Loucy (cell line): ENCODE data around the gene THAP4.

Experiments
- H2AFZ ChIP-seq: fragments of 200-600 bp; sonication (generic); 2 replicates; pipeline ENCODE4 v1.6.0; 2016; ENCODE audit warnings: antibody characterized with exemption, mild to moderate bottlenecking, low read length, moderate library complexity
- H3F3A ChIP-seq: fragments of 200-600 bp; 2 replicates; pipeline ENCODE4 v1.6.0; 2016; ENCODE audit warnings: antibody characterized with exemption, low read depth, mild to moderate bottlenecking
- H3K27me3 ChIP-seq: fragments of 200-600 bp; sonication (generic); 2 replicates; pipeline ENCODE4 v1.6.1; 2014; ENCODE audit warnings: low read length, mild to moderate bottlenecking; ENCODE audit not compliant: insufficient read depth, poor library complexity, severe bottlenecking
- H3K36me3 ChIP-seq: fragments of 200-600 bp; sonication (generic); 2 replicates; pipeline ENCODE4 v1.6.1; 2016; ENCODE audit warnings: low read length; ENCODE audit not compliant: insufficient read depth
- H3K4me1 ChIP-seq: fragments of 200-600 bp; sonication (generic); 2 replicates; pipeline ENCODE4 v1.5.1; 2014; ENCODE audit warnings: low read length, mild to moderate bottlenecking; ENCODE audit not compliant: insufficient read depth, poor library complexity, severe bottlenecking
- H3K4me2 ChIP-seq: fragments of 200-600 bp; sonication (generic); 2 replicates; pipeline ENCODE4 v1.6.0; 2014; ENCODE audit warnings: antibody characterized with exemption, low read length, low read depth, mild to moderate bottlenecking; ENCODE audit not compliant: poor library complexity, severe bottlenecking
- H3K4me3 ChIP-seq: fragments of 200-600 bp; sonication (generic); 2 replicates; pipeline ENCODE4 v1.5.1; 2014; ENCODE audit warnings: low read length, mild to moderate bottlenecking, mixed read lengths; ENCODE audit not compliant: poor library complexity, severe bottlenecking
- H3K79me2 ChIP-seq: fragments of 200-600 bp; sonication (generic); 2 replicates; pipeline ENCODE4 v1.6.1; 2014; ENCODE audit warnings: low read length; ENCODE audit not compliant: insufficient read depth
- H3K9ac ChIP-seq: fragments of 200-600 bp; sonication (generic); 2 replicates; pipeline ENCODE4 v1.6.0; 2014; ENCODE audit warnings: mild to moderate bottlenecking, low read depth, low read length, moderate library complexity; ENCODE audit not compliant: poor library complexity, severe bottlenecking
- H3K9me2 ChIP-seq: fragments of 200-600 bp; sonication (generic); replicated peaks from 2 replicates; pipeline ENCODE4 v1.6.1; 2016; ENCODE audit warnings: low read depth, low read length, mixed read lengths
- H3K9me3 ChIP-seq: fragments of 200-600 bp; sonication (generic); 2 replicates; pipeline ENCODE4 v1.6.1; 2014; ENCODE audit warnings: mild to moderate bottlenecking, antibody characterized with exemption, low read length, low read depth; ENCODE audit not compliant: insufficient read depth
- H4K20me1 ChIP-seq: fragments of 200-600 bp; sonication (generic); 2 replicates; pipeline ENCODE4 v1.6.0; 2014; ENCODE audit warnings: antibody characterized with exemption, low read length, mild to moderate bottlenecking; ENCODE audit not compliant: insufficient read depth, poor library complexity, severe bottlenecking
- EZH2phosphoT487 ChIP-seq: fragments of 200-600 bp; IDR thresholded peaks from 2 replicates; pipeline ENCODE4 v1.6.1; 2018; ENCODE audit warnings: antibody characterized with exemption, mild to moderate bottlenecking, moderate library complexity, borderline replicate concordance
- TF ChIP-seq, protein P1 (sequence below): fragments of 200-600 bp; sonication (generic); conservative IDR thresholded peaks from 2 replicates; pipeline ENCODE4 v1.5.1; 2014; ENCODE audit warnings: mild to moderate bottlenecking, antibody characterized with exemption, low read length

The THAP4 gene

DNA sequence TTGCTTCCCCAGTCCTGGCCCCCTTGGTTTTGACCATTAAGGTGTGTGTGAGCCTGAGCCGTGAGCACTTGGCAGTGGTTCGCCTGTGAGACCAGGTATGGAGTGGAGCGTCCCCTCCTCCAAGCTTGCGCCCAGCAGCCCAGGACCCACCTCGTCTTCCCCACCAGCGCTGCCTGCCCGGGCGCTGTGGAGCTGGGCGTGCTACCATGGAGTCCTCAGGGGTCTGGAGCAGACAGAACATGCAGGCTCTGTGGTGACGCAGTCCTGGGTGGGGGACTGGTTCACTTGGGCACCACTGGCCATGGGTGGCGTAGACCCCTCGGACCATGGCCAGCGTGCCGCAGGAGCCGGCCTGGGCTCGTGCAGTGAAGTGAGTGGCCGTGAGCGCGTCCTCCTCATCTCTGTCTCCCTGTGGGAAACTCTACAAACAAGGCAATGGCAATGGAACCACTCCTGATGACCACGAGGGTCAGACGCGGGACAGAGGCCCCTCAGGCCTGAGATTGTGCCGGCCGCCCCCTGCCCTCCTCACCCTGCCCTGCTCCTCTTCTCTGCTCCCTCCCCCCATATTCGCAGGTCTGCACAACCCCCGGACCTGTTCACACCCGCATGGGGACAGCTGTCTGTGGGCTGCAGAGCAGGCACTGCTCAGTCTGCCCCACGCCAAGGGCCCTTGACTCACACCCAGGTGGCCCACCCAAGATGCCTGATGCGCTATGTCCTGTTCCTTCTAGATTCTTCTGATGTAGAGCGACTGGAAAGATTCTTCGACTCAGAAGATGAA, 34.7 kb upstream of the THAP4 start:
- TF ChIP-seq, protein P1, sequence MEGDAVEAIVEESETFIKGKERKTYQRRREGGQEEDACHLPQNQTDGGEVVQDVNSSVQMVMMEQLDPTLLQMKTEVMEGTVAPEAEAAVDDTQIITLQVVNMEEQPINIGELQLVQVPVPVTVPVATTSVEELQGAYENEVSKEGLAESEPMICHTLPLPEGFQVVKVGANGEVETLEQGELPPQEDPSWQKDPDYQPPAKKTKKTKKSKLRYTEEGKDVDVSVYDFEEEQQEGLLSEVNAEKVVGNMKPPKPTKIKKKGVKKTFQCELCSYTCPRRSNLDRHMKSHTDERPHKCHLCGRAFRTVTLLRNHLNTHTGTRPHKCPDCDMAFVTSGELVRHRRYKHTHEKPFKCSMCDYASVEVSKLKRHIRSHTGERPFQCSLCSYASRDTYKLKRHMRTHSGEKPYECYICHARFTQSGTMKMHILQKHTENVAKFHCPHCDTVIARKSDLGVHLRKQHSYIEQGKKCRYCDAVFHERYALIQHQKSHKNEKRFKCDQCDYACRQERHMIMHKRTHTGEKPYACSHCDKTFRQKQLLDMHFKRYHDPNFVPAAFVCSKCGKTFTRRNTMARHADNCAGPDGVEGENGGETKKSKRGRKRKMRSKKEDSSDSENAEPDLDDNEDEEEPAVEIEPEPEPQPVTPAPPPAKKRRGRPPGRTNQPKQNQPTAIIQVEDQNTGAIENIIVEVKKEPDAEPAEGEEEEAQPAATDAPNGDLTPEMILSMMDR: no peak
- no peak for TF ChIP-seq EZH2phosphoT487
- no peaks in the 10 kb centered on the region for H4K20me1 ChIP-seq
- H3K9me3 ChIP-seq: no peaks in the 10 kb centered on the region
- H3K9me2 ChIP-seq: no peaks in the 10 kb centered on the region
- no peak overlapping the region for H2AFZ ChIP-seq
- no peaks in the 10 kb centered on the region for H3K79me2 ChIP-seq
- no peak overlapping the region for H3K4me3 ChIP-seq
- H3F3A ChIP-seq: no peaks in the 10 kb centered on the region
- no peak overlapping the region for H3K9ac ChIP-seq
- H3K36me3 ChIP-seq: peaks cover 57% of the 10 kb centered on the region; the same call in 1 of the 2 replicates
- no peaks in the 10 kb centered on the region for H3K27me3 ChIP-seq
- no peak overlapping the region for H3K4me2 ChIP-seq
- no peaks in the 10 kb centered on the region for H3K4me1 ChIP-seq

DNA sequence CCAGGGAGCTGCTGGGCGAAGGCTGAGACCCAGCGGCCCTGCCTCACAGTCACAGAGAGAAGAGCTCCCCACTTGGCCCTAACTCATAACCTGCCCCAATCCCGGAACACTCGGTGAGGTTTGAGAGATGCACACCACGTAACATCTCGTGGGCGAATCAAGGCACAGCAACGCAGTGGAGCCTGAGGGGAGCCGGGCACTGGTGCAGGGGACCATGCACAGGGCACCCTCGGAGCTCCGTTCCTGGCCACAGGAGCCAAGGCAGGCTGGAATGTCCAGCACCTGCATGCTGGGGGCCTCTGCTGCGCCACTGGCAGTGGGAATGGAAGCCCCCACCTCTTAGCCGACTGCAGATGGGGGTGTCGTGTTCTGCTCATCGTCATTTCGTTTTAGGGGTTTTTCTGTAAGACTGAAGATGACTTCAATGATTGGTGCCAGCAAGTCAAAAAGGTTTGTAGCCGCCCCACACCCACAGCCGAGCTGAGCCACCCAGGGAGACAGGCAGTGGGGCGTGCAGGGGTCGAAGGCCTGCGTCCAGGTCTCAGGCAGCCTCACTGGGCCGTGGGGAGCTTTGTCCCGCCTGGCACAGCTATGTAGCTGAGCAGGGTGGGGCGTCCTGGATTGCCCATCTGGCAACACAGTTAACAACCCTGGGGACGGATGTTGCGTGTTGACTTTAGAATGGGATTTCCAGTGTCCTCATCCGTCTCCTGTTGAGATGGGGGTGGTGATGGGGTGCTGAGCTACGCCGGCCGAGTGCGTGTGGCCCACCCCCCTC, 33.6 kb upstream of the THAP4 start:
- Histone ChIP-seq H3K9me2 (no peaks in the 10 kb centered on the region), H3K27me3 (no peaks in the 10 kb centered on the region), H4K20me1 (no peaks in the 10 kb centered on the region), H3K9me3 (no peaks in the 10 kb centered on the region), H3K4me3 (no peak overlapping the region), H3K4me1 (peaks cover 6% of the 10 kb centered on the region), H3K79me2 (no peaks in the 10 kb centered on the region), H3K4me2 (no peak overlapping the region), H2AFZ (no peak overlapping the region), H3K36me3 (peaks cover 48% of the 10 kb centered on the region; the same call in 1 of the 2 replicates), H3K9ac (no peak overlapping the region), H3F3A (no peaks in the 10 kb centered on the region)
- TF ChIP-seq, protein P1: no peak
- no peak for TF ChIP-seq EZH2phosphoT487

DNA sequence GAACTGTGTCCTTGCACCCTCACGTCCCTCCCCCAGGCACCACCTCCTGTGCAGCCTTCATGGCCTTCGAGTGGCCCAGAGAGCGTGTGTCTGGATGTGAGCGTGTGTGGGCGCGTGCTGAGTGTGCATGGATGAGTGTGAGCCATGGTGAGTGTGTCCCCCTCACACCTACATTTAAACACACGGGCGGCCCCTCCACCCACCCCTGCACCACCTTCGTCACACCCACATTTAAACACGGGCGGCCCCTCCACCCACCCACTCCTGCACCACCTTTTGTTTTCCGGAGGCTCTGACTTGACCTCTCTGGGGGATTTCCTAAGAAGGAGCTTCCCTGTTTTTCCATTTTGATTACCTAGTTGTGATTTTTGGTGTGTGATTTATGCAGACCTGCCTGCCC, 31.9 kb upstream of the THAP4 start:
- TF ChIP-seq, protein P1: no peak
- TF ChIP-seq EZH2phosphoT487: no peak

More for the DNA sequence above, 31.9 kb upstream of the THAP4 start:
- Histone ChIP-seq H3K36me3 (peaks cover 36% of the 10 kb centered on the region; the same call in 1 of the 2 replicates), H2AFZ (no peak overlapping the region), H3K4me2 (no peak overlapping the region), H3F3A (no peaks in the 10 kb centered on the region), H3K4me3 (no peak overlapping the region), H3K9me2 (no peaks in the 10 kb centered on the region), H3K79me2 (no peaks in the 10 kb centered on the region), H3K9me3 (no peaks in the 10 kb centered on the region), H3K4me1 (peaks cover 12% of the 10 kb centered on the region), H3K27me3 (no peaks in the 10 kb centered on the region), H3K9ac (no peak overlapping the region), H4K20me1 (no peaks in the 10 kb centered on the region)
